AG04450 (cell line): ENCODE results near the gene FSHR. TPM values are rescaled to one million over a fixed set of nuclear protein-coding genes. Genes with fewer than 3 reads are reported as not detected.

Experiments used
- CTCF ChIA-PET: fragments of 300-600, 350-600 bp; formaldehyde crosslinking; extraction: SDS; loops from one replicate; lab custom pipeline; 2022; ENCODE audit warnings: antibody characterized with exemption, inconsistent platforms; lab: Charles Lee
- POLR2A ChIA-PET: fragments of 350-600 bp; formaldehyde crosslinking; extraction: SDS; loops from one replicate; lab custom pipeline; 2021; ENCODE audit warnings: antibody characterized with exemption, inconsistent platforms; lab: Yijun Ruan, JAX
- DNase-seq: peaks from one replicate; pipeline ENCODE4 v3.0.0-alpha.2; 2011; ENCODE audit warnings: low read depth, low spot score
- H3K27ac ChIP-seq: one replicate; pipeline ENCODE4 v1.5.1; 2012; ENCODE audit warnings: low read depth, low read length, control low read depth
- H3K27me3 ChIP-seq: one replicate; pipeline ENCODE4 v1.6.0; 2012; ENCODE audit warnings: low read length; ENCODE audit not compliant: control insufficient read depth, insufficient read depth
- H3K4me3 ChIP-seq: 2 replicates; pipeline ENCODE4 v1.5.1; 2011; ENCODE audit warnings: mild to moderate bottlenecking, low read depth, low read length, control low read depth
- H3K9me3 ChIP-seq: 2 replicates; pipeline ENCODE4 v1.5.1; 2012; ENCODE audit warnings: low read length; ENCODE audit not compliant: control insufficient read depth, insufficient read depth
- polyA plus RNA-seq: library from polyadenylated mRNA; depleted of rRNA; stranded (reverse); fragments of >200 nt; gene quantifications from 2 replicates; pipeline ENCODE4 v1.2.3, GENCODE V29; 2011
- small RNA-seq: library from RNA; depleted of rRNA; stranded (forward); fragments of <200 nt; gene quantifications from one replicate; pipeline ENCODE3, GENCODE V24; 2012; ENCODE audit warnings: low read depth; ENCODE audit not compliant: insufficient read length
- TF ChIP-seq, protein P1 (sequence below): IDR thresholded peaks from 2 replicates; pipeline ENCODE4 v1.5.1; 2011; ENCODE audit warnings: low read depth, low read length, control low read depth, inconsistent platforms

The FSHR gene
- polyA plus RNA-seq, 1 experiment, result not detected

DNA sequence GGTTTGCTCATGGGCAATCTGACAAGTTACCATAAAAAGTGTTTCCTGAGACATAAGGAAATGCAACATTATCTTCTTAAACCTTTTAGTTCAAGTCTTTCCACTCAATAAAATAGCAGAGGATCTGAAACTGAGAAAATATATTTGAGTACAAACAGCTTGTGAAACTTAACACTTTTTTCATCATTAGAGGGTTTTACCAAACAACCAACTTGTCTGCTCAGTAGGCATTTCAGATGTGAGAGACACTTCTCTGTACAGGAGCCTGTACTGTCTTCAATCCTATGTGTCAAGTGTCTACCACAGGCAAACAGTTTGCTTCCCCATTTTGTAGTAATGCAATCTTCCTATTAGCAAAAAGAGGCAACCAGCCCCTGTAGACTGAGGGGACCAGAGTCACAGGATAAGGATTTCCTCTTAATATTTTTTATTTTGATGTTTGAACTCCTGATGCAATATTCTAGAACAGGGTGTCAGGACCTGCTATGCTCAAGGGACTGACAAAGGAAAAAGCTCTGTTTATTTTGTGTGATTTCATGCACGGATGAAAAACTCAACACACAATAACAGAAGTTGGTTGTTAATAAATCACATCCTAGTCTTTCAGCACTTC is 239.7 kb downstream of the FSHR start:
- Histone ChIP-seq H3K27me3 (no peaks in the 10 kb centered on the region), H3K27ac (no peak overlapping the region), H3K9me3 (no peaks in the 10 kb centered on the region), H3K4me3 (no peak overlapping the region)
- no peak for DNase-seq
- ChIA-PET CTCF (no interaction called here), POLR2A (no interaction called here)
- TF ChIP-seq, protein P1, sequence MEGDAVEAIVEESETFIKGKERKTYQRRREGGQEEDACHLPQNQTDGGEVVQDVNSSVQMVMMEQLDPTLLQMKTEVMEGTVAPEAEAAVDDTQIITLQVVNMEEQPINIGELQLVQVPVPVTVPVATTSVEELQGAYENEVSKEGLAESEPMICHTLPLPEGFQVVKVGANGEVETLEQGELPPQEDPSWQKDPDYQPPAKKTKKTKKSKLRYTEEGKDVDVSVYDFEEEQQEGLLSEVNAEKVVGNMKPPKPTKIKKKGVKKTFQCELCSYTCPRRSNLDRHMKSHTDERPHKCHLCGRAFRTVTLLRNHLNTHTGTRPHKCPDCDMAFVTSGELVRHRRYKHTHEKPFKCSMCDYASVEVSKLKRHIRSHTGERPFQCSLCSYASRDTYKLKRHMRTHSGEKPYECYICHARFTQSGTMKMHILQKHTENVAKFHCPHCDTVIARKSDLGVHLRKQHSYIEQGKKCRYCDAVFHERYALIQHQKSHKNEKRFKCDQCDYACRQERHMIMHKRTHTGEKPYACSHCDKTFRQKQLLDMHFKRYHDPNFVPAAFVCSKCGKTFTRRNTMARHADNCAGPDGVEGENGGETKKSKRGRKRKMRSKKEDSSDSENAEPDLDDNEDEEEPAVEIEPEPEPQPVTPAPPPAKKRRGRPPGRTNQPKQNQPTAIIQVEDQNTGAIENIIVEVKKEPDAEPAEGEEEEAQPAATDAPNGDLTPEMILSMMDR, result no peak

Small RNAs within 50 kb of the gene (small RNA-seq; reads per million reads assigned to genes)
- gene MIR548BA, result not detected
